MCF 10A (cell line): ENCODE results near the gene KRT28. TPM values are rescaled to one million over a fixed set of nuclear protein-coding genes. Genes with fewer than 3 reads are reported as not detected.

Source experiments
- BruUV-seq: library from RNA; stranded (reverse); fragments of 400-500 nt; replicated peaks from 2 replicates; lab custom pipeline; 2021; lab: Mats Ljungman, UMichigan
- CTCF ChIA-PET: fragments of 300-600 bp; sonication (Branson Sonifier 250); formaldehyde crosslinking; extraction: SDS; loops from one replicate; lab custom pipeline; 2021; ENCODE audit warnings: antibody characterized with exemption, inconsistent platforms; lab: Yijun Ruan, JAX
- POLR2A ChIA-PET: fragments of 300-600, 350-650 bp; sonication (Branson Sonifier 250); formaldehyde crosslinking; extraction: SDS; loops from one replicate; lab custom pipeline; 2020; ENCODE audit warnings: antibody characterized with exemption, inconsistent platforms; lab: Yijun Ruan, JAX
- DNase-seq: peaks from one replicate; pipeline ENCODE4 v3.0.0-alpha.2; 2018; ENCODE audit not compliant: unreplicated experiment
- H3K27ac Mint-ChIP-seq: one replicate; pipeline ENCODE4 v1.8.0; 2022; ENCODE audit warnings: mild to moderate bottlenecking, low read depth, mixed read lengths; ENCODE audit not compliant: unreplicated experiment
- H3K27me3 Mint-ChIP-seq: one replicate; pipeline ENCODE4 v1.8.0; 2022; ENCODE audit warnings: mixed read lengths; ENCODE audit not compliant: insufficient read depth, unreplicated experiment
- H3K36me3 Mint-ChIP-seq: one replicate; pipeline ENCODE4 v1.8.0; 2022; ENCODE audit warnings: mild to moderate bottlenecking, moderate library complexity, mixed read lengths; ENCODE audit not compliant: insufficient read depth, unreplicated experiment
- H3K4me1 Mint-ChIP-seq: one replicate; pipeline ENCODE4 v1.8.0; 2022; ENCODE audit warnings: mixed read lengths; ENCODE audit not compliant: insufficient read depth, unreplicated experiment
- H3K4me3 Mint-ChIP-seq: one replicate; pipeline ENCODE4 v1.8.0; 2022; ENCODE audit warnings: mild to moderate bottlenecking, moderate library complexity, mixed read lengths; ENCODE audit not compliant: unreplicated experiment
- H3K9me3 Mint-ChIP-seq: one replicate; pipeline ENCODE4 v1.8.0; 2022; ENCODE audit warnings: mixed read lengths; ENCODE audit not compliant: unreplicated experiment
- CTCF ChIP-seq: fragments of 200-600 bp; IDR thresholded peaks from one replicate; pipeline ENCODE4 v1.8.0; 2022; ENCODE audit warnings: antibody characterized with exemption, mild to moderate bottlenecking; ENCODE audit not compliant: unreplicated experiment
- intact Hi-C: fragments of 100-400 bp; cut with micrococcal nuclease; formaldehyde crosslinking; loops from 2 replicates; pipeline ENCODE4 v1.14.1; 2022
- total RNA-seq: library from RNA; stranded (reverse); gene quantifications from 2 replicates; pipeline ENCODE4 v1.2.3, GENCODE V29; 2022

The KRT28 gene
- total RNA-seq, 1 experiment from 2014 or later: not detected

- TF ChIP-seq CTCF: no peak
- intact Hi-C loops: no loop called here
- Mint-ChIP-seq H3K36me3 (peaks cover 49% of the 10 kb centered on the region), H3K27ac (peak overlapping the region; percentile 95), H3K9me3 (no peaks in the 10 kb centered on the region), H3K27me3 (no peaks in the 10 kb centered on the region), H3K4me3 (peak overlapping the region; percentile 83), H3K4me1 (peaks cover 33% of the 10 kb centered on the region)
- DNase-seq: no peak
- BruUV-seq: TSS peak; percentile 96
- ChIA-PET CTCF (interaction anchor here (0.6 to 0.8 kb wide), 5 partner anchors 9 to 325 kb away, joined by 3 read pairs; no protein-coding TSS in a partner anchor), POLR2A (interaction anchor here (0.6 to 6.3 kb wide), 28 partner anchors 7 to 1671 kb away, joined by 3 to 235 read pairs (median 5); partner anchors contain the start of genes EIF1, KRT15, KRT17 and SMARCE1)
These were observed 18.6 kb upstream of the KRT28 start for GRCh38 chr17:40818343-40818732.

- H3K4me1 Mint-ChIP-seq: peaks cover 28% of the 10 kb centered on the region
- ChIA-PET CTCF (no interaction called here), POLR2A (interaction anchor here (0.6 to 6.3 kb wide), 6 partner anchors 8 to 872 kb away, joined by 3 to 235 read pairs (median 22); partner anchors contain the start of gene EIF1)
These were observed 17.4 kb upstream of the KRT28 start for GRCh38 chr17:40817103-40817682.

GRCh38 chr17:40816569-40816968 is 16.8 kb upstream of the KRT28 start:
- BruUV-seq: no TSS peak

More at GRCh38 chr17:40817103-40817682, 17.4 kb upstream of the KRT28 start:
- peaks cover 43% of the 10 kb centered on the region for H3K36me3 Mint-ChIP-seq
- no TSS peak for BruUV-seq
- peak overlapping the region; percentile 83 for H3K4me3 Mint-ChIP-seq
- intact Hi-C loops: no loop called here
- H3K27ac Mint-ChIP-seq: peak overlapping the region; percentile 54
- DNase-seq: no peak
- no peaks in the 10 kb centered on the region for H3K9me3 Mint-ChIP-seq
- no peaks in the 10 kb centered on the region for H3K27me3 Mint-ChIP-seq
- TF ChIP-seq CTCF: no peak

More at GRCh38 chr17:40816569-40816968, 16.8 kb upstream of the KRT28 start:
- Mint-ChIP-seq H3K27ac (peak overlapping the region; percentile 54), H3K36me3 (peaks cover 38% of the 10 kb centered on the region), H3K9me3 (no peaks in the 10 kb centered on the region), H3K27me3 (no peaks in the 10 kb centered on the region), H3K4me3 (no peak overlapping the region), H3K4me1 (peaks cover 24% of the 10 kb centered on the region)
- POLR2A ChIA-PET: interaction anchor here (0.6 to 6.3 kb wide), 6 partner anchors 9 to 873 kb away, joined by 3 to 235 read pairs (median 22); partner anchors contain the start of gene EIF1
- intact Hi-C loops: no loop called here
- TF ChIP-seq CTCF: no peak
- CTCF ChIA-PET: interaction anchor here (0.7 to 1.3 kb wide), 3 partner anchors 25 to 847 kb away, joined by 4 to 7 read pairs (median 6); no protein-coding TSS in a partner anchor
- no peak for DNase-seq
